Measurements from ENCODE around the gene PTPRA. TPM values are rescaled to one million over a fixed set of nuclear protein-coding genes. Genes with fewer than 3 reads are reported as not detected.

The PTPRA gene
- total and polyA plus RNA-seq, 4 donors: 8.7 to 24.3 (median 15.7) TPM

GRCh38 chr20:3070725-3071124 lies 197.4 kb downstream of the PTPRA start:
- DNase-seq (ENCODE audit: low spot score): no peak
- WGBS: 83% methylated on average over 4 of the region's 4 CpGs
- Histone ChIP-seq H3K36me3 (ENCODE audit: control insufficient read depth in 4 of 4, insufficient read depth in 3 of 4, low read depth in 1 of 4, low read length in 3 of 4) (no peaks in the 10 kb centered on the region), H3K4me3 (ENCODE audit: low read depth in 1 of 3, low read length in 3 of 3) (no peak overlapping the region), H3K9me3 (ENCODE audit: control insufficient read depth in 4 of 4, low read length in 3 of 4) (no peaks in the 10 kb centered on the region), H3K4me1 (ENCODE audit: control insufficient read depth in 4 of 4, insufficient read depth in 4 of 4, low read length in 3 of 4) (peaks cover 7 to 55% (median 40%) of the 10 kb centered on the region in 4 donors), H3K27ac (ENCODE audit: low read depth in 1 of 2, low read length in 2 of 2) (no peak overlapping the region), H3K9ac (ENCODE audit: low read depth in 1 of 2, low read length in 2 of 2) (no peak overlapping the region), H3K27me3 (ENCODE audit: control insufficient read depth in 4 of 4, insufficient read depth in 4 of 4, low read length in 3 of 4) (peaks cover 0 to 3% (median 0%) of the 10 kb centered on the region in 4 donors)
- TF ChIP-seq JUND (IDR thresholded peaks at IDR 0.05): no peak
- no peak for TF ChIP-seq FOXA2 (IDR thresholded peaks at IDR 0.05)
- no peak for TF ChIP-seq GABPA (IDR thresholded peaks at IDR 0.05 in 1 of 2, conservative IDR thresholded peaks at IDR 0.05 in 1 of 2)
- TF ChIP-seq CTCF (IDR thresholded peaks at IDR 0.05; ENCODE audit: low read depth, low read length, missing input control): no peak
- no peak for TF ChIP-seq REST (IDR thresholded peaks at IDR 0.05)
- no peak for TF ChIP-seq RXRA (IDR thresholded peaks at IDR 0.05)
- no peak for TF ChIP-seq EGR1 (IDR thresholded peaks at IDR 0.05; ENCODE audit: low read depth in 2 of 2)
- TF ChIP-seq YY1 (IDR thresholded peaks at IDR 0.05): no peak
- TF ChIP-seq ZBTB33 (IDR thresholded peaks at IDR 0.05): no peak
- TF ChIP-seq SP1 (IDR thresholded peaks at IDR 0.05): no peak
- no peak for TF ChIP-seq NR2F2 (IDR thresholded peaks at IDR 0.05)
- TF ChIP-seq RAD21 (IDR thresholded peaks at IDR 0.05): no peak
- no peak for TF ChIP-seq HNF4G (IDR thresholded peaks at IDR 0.05)
- no peak for TF ChIP-seq TAF1 (conservative IDR thresholded peaks at IDR 0.05)
- no peak for TF ChIP-seq HNF4A (conservative IDR thresholded peaks at IDR 0.05)
- no peak for TF ChIP-seq ATF3 (IDR thresholded peaks at IDR 0.05)

- Histone ChIP-seq H3K27ac (ENCODE audit: low read depth in 1 of 2, low read length in 2 of 2) (peak overlapping the region in 1 of 2 donors; percentile 10), H3K9me3 (ENCODE audit: control insufficient read depth in 4 of 4, low read length in 3 of 4) (no peaks in the 10 kb centered on the region), H3K36me3 (ENCODE audit: control insufficient read depth in 4 of 4, insufficient read depth in 3 of 4, low read depth in 1 of 4, low read length in 3 of 4) (no peaks in the 10 kb centered on the region), H3K4me3 (ENCODE audit: low read depth in 1 of 3, low read length in 3 of 3) (peak overlapping the region in 2 of 3 donors; percentile 18 to 51), H3K4me1 (ENCODE audit: control insufficient read depth in 4 of 4, insufficient read depth in 4 of 4, low read length in 3 of 4) (peaks cover 7 to 52% (median 38%) of the 10 kb centered on the region in 4 donors), H3K9ac (ENCODE audit: low read depth in 1 of 2, low read length in 2 of 2) (no peak overlapping the region), H3K27me3 (ENCODE audit: control insufficient read depth in 4 of 4, insufficient read depth in 4 of 4, low read length in 3 of 4) (peaks cover 0 to 3% (median 0%) of the 10 kb centered on the region in 4 donors)
- DNase-seq (ENCODE audit: low spot score): no peak
- 73% methylated on average over 16 of the region's 16 CpGs for WGBS
- TF ChIP-seq YY1 (IDR thresholded peaks at IDR 0.05) (no peak), GABPA (IDR thresholded peaks at IDR 0.05 in 1 of 2, conservative IDR thresholded peaks at IDR 0.05 in 1 of 2) (no peak), REST (IDR thresholded peaks at IDR 0.05) (no peak), RXRA (IDR thresholded peaks at IDR 0.05) (peak in 1 of 2 donors; percentile 58), JUND (IDR thresholded peaks at IDR 0.05) (no peak), HNF4A (conservative IDR thresholded peaks at IDR 0.05) (peak in 1 of 2 donors; percentile 57), RAD21 (IDR thresholded peaks at IDR 0.05) (no peak)
These were observed 198.0 kb downstream of the PTPRA start for GRCh38 chr20:3071266-3071609.
